Fibroblast of lung (primary cell): ENCODE data around the gene AKR1C3. TPM values are rescaled to one million over a fixed set of nuclear protein-coding genes. Genes with fewer than 3 reads are reported as not detected.
"Not testable (repeated sequence)": the region's sequence is repeated elsewhere in the genome, so short reads cannot be mapped to it uniquely, and the experiment has no call there.

Experiments
- DNase-seq, 2 donors: peaks; one replicate each; pipeline versions ENCODE4 v3.0.0 to v3.0.0-alpha.2; 2010; ENCODE audit warnings: low read depth in 2 of 2
- H2AFZ ChIP-seq: 2 replicates; pipeline ENCODE4 v1.5.1; 2012; ENCODE audit warnings: low read length, control low read depth, inconsistent platforms
- H3K27ac ChIP-seq: 2 replicates; pipeline ENCODE4 v1.5.1; 2011; ENCODE audit warnings: low read length, control low read depth; ENCODE audit not compliant: insufficient read depth
- H3K27me3 ChIP-seq: 2 replicates; pipeline ENCODE4 v1.5.1; 2011; ENCODE audit warnings: mild to moderate bottlenecking, low read length; ENCODE audit not compliant: control insufficient read depth, insufficient read depth
- H3K36me3 ChIP-seq: 2 replicates; pipeline ENCODE4 v1.5.1; 2011; ENCODE audit warnings: low read length; ENCODE audit not compliant: control insufficient read depth, insufficient read depth
- H3K4me1 ChIP-seq: 2 replicates; pipeline ENCODE4 v1.5.1; 2011; ENCODE audit warnings: low read length; ENCODE audit not compliant: control insufficient read depth, insufficient read depth; ENCODE audit errors: extremely low read depth
- H3K4me2 ChIP-seq: 2 replicates; pipeline ENCODE4 v1.5.1; 2011; ENCODE audit warnings: low read length, control low read depth; ENCODE audit not compliant: insufficient read depth; ENCODE audit errors: extremely low read depth
- H3K4me3 ChIP-seq, 4 experiments: fragments of 200-600 bp in 1 of 4; sonication (generic) in 1 of 4; replicated peaks in 1 of 4; 2 replicates each; pipeline ENCODE4 v1.5.1; 2011 to 2016; ENCODE audit warnings: low read length in 4 of 4, low read depth in 3 of 4, mild to moderate bottlenecking in 3 of 4, control low read depth in 2 of 4, inconsistent platforms in 1 of 4, mixed read lengths in 1 of 4; ENCODE audit not compliant: insufficient read depth in 1 of 4; ENCODE audit errors: control extremely low read depth in 1 of 4
- H3K79me2 ChIP-seq: 2 replicates; pipeline ENCODE4 v1.5.1; 2012; ENCODE audit warnings: mild to moderate bottlenecking, low read length, inconsistent platforms; ENCODE audit not compliant: control insufficient read depth, insufficient read depth
- H3K9ac ChIP-seq: 2 replicates; pipeline ENCODE4 v1.5.1; 2011; ENCODE audit warnings: mild to moderate bottlenecking, low read length, control low read depth; ENCODE audit not compliant: insufficient read depth
- H3K9me3 ChIP-seq: 2 replicates; pipeline ENCODE4 v1.5.1; 2012; ENCODE audit warnings: low read depth, low read length; ENCODE audit not compliant: control insufficient read depth, insufficient read depth
- H4K20me1 ChIP-seq: 2 replicates; pipeline ENCODE4 v1.5.1; 2011; ENCODE audit warnings: low read length; ENCODE audit not compliant: control insufficient read depth, insufficient read depth; ENCODE audit errors: extremely low read depth
- EZH2 ChIP-seq: IDR thresholded peaks from 2 replicates; pipeline ENCODE4 v1.5.1; 2012; ENCODE audit warnings: low read length, control low read depth, mild to moderate bottlenecking; ENCODE audit errors: missing control alignments
- polyA plus RNA-seq, 2 donors: library from polyadenylated mRNA; depleted of rRNA in 1 of 2; stranded (reverse) in 1 of 2; unstranded in 1 of 2; fragments of >200 nt; gene quantifications; 2 replicates each; pipeline ENCODE4 v1.2.1, GENCODE V29; 2011 to 2012; ENCODE audit warnings: missing spikeins in 1 of 2
- total RNA-seq: library from RNA; depleted of rRNA; stranded (reverse); fragments of >200 nt; gene quantifications from 2 replicates; pipeline ENCODE4 v1.2.1, GENCODE V29; 2014
- TF ChIP-seq, protein P1 (sequence below), 2 donors: IDR thresholded peaks in 1 of 2; conservative IDR thresholded peaks in 1 of 2; 1 replicate in 1 of 2; 2 replicates in 1 of 2; pipeline ENCODE4 v1.5.1; 2011 to 2012; ENCODE audit warnings: low read length in 2 of 2, control low read depth in 1 of 2, inconsistent platforms in 1 of 2, low read depth in 1 of 2, mild to moderate bottlenecking in 1 of 2

The AKR1C3 gene
- total and polyA plus RNA-seq, 2 donors (not counting 1 experiment from before 2014, with no cell fraction given), result 36.3 to 44.3 TPM

DNA sequence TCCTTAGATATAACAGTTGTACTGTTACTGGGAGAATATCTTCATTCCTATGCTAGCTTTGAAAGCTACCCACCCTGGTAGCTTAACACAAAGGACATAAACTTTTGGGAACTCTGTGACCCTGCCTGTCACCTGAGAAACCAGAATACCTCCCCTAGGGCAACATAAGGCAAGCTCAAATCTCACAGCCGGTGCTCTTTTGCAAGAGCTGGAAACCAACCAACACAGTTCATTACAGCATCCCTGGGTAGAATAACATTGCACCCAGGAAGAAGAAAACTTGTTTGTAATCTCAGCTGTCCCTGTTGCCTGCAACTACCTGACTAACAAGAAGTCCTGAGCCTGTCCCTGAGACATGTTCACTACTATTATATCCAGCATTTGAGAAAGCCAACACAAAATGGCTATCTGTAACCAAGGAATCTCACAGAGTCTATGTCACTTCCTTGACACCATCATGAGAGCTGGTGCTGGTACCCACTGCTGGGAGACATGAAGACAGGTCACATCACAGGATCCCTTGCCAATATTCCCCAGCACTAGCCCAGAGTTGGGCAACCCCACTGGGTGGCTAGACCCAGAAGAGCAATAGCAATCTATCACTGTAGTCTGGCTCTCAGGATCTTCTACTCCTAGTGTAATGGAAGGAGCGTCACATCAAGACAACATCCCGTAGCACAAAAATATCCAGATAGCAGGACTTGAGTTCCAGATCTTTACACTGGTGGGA, 31.3 kb downstream of the AKR1C3 start:
- no peak for TF ChIP-seq EZH2
- TF ChIP-seq, protein P1, sequence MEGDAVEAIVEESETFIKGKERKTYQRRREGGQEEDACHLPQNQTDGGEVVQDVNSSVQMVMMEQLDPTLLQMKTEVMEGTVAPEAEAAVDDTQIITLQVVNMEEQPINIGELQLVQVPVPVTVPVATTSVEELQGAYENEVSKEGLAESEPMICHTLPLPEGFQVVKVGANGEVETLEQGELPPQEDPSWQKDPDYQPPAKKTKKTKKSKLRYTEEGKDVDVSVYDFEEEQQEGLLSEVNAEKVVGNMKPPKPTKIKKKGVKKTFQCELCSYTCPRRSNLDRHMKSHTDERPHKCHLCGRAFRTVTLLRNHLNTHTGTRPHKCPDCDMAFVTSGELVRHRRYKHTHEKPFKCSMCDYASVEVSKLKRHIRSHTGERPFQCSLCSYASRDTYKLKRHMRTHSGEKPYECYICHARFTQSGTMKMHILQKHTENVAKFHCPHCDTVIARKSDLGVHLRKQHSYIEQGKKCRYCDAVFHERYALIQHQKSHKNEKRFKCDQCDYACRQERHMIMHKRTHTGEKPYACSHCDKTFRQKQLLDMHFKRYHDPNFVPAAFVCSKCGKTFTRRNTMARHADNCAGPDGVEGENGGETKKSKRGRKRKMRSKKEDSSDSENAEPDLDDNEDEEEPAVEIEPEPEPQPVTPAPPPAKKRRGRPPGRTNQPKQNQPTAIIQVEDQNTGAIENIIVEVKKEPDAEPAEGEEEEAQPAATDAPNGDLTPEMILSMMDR (conservative IDR thresholded peaks at IDR 0.05 in 1 of 2, IDR thresholded peaks at IDR 0.05 in 1 of 2; ENCODE audit: low read depth in 1 of 2, low read length in 2 of 2), result no peak
- Histone ChIP-seq H3K9ac (no peak overlapping the region), H3K79me2 (no peaks in the 10 kb centered on the region), H4K20me1 (no peaks in the 10 kb centered on the region), H3K27me3 (no peaks in the 10 kb centered on the region), H3K9me3 (no peaks in the 10 kb centered on the region), H3K36me3 (no peaks in the 10 kb centered on the region), H3K4me3 (no peak overlapping the region), H3K4me2 (no peak overlapping the region), H3K27ac (no peak overlapping the region), H2AFZ (no peak overlapping the region), H3K4me1 (no peaks in the 10 kb centered on the region)
- no peak for DNase-seq

DNA sequence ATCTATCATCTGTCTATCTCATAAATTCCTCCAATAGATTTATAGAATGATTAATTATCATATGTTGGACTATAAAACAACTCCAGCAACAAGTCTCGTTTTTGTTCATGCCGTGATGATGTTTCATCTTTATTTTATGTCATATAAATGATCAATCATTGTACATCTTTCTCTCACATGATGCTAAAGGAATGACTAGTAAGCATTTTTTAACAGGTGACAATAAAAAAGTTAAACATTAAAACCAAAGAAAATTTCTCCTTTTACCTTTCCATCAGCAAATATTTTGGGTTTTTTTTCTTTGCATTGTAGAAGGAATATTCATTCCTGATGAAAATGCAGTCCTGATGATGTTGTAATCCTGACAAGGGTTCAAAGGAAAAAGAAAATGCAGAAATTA, 41.4 kb downstream of the AKR1C3 start:
- no peak overlapping the region for H3K9ac ChIP-seq
- H3K36me3 ChIP-seq, result no peaks in the 10 kb centered on the region
- no peak overlapping the region for H3K27ac ChIP-seq
- no peaks in the 10 kb centered on the region for H4K20me1 ChIP-seq
- no peak for DNase-seq
- H3K27me3 ChIP-seq, result no peaks in the 10 kb centered on the region
- no peak overlapping the region for H3K4me2 ChIP-seq
- TF ChIP-seq EZH2, result no peak
- TF ChIP-seq, protein P1 (conservative IDR thresholded peaks at IDR 0.05 in 1 of 2, IDR thresholded peaks at IDR 0.05 in 1 of 2; ENCODE audit: low read depth in 1 of 2, low read length in 2 of 2), result no peak
- H2AFZ ChIP-seq, result no peak overlapping the region
- no peak overlapping the region for H3K4me3 ChIP-seq
- no peaks in the 10 kb centered on the region for H3K79me2 ChIP-seq
- no peaks in the 10 kb centered on the region for H3K9me3 ChIP-seq
- no peaks in the 10 kb centered on the region for H3K4me1 ChIP-seq

DNA sequence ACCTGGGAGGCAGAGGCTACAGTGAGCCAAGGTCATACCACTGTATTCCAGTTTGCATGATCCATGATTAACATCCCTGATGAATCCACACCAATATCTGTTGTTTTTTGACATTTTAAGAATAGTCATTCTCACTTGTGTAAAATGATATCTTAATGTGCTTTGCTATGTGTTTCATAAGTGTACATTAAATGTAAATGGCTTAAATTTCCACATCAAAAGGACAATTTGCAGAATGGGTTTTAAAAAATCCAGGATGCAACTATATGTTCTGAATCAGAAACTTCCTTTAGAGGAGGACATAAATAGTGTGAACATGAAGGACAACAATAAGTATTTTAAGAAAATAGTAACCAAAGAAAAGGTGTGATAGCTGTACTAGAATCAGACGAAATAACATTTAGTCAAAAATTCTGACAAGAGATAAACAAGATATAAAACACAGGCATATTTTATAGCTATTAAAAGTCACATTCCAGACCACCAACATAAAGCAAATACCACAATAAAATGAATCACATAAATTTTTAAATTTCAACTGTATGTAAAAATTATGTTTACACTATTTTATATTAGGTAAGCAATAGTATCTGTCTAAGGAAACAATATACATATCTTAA, 42.4 kb downstream of the AKR1C3 start:
- Histone ChIP-seq H4K20me1 (no peaks in the 10 kb centered on the region), H3K36me3 (no peaks in the 10 kb centered on the region), H3K4me1 (no peaks in the 10 kb centered on the region), H3K9ac (no peak overlapping the region), H2AFZ (no peak overlapping the region), H3K79me2 (no peaks in the 10 kb centered on the region), H3K4me3 (no peak overlapping the region), H3K27ac (no peak overlapping the region), H3K27me3 (no peaks in the 10 kb centered on the region), H3K4me2 (no peak overlapping the region), H3K9me3 (no peaks in the 10 kb centered on the region)
- DNase-seq, result no peak
- no peak for TF ChIP-seq EZH2
- TF ChIP-seq, protein P1 (conservative IDR thresholded peaks at IDR 0.05 in 1 of 2, IDR thresholded peaks at IDR 0.05 in 1 of 2; ENCODE audit: low read depth in 1 of 2, low read length in 2 of 2), result no peak

DNA sequence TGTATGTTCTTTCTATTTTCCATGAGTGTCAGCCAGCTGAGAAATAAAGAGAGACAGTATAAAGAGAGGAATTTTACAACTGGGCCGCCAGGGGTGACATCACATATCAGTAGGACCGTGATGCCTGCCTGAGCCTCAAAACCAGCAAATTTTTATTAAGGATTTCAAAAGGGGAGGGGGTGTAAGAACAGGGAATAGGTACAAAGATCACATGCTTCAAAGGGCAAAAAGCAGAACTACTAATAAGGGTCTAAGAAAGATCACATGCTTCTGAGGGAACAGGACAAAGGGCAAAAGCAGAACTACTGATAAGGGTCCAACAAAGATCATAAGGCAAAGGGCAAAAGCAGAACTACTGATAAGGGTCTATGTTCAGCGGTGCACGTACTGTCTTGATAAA, 43.5 kb downstream of the AKR1C3 start:
- not testable (repeated sequence) for H3K4me2 ChIP-seq, H3K79me2 ChIP-seq, H4K20me1 ChIP-seq, H3K9me3 ChIP-seq, H3K27me3 ChIP-seq, H3K36me3 ChIP-seq, H3K4me3 ChIP-seq, H3K9ac ChIP-seq, H2AFZ ChIP-seq, DNase-seq, H3K27ac ChIP-seq, H3K4me1 ChIP-seq
